HepG2 (cell line): ENCODE measurements around the gene MEAF6. TPM values are rescaled to one million over a fixed set of nuclear protein-coding genes. Genes with fewer than 3 reads are reported as not detected.

Experiments used
- CC2D1A ChIP-seq: sonication (generic); formaldehyde crosslinking; IDR thresholded peaks from 2 replicates; pipeline ENCODE4 v1.8.1; 2023; ENCODE audit warnings: mild to moderate bottlenecking, missing genetic modification reagents
- FLYWCH1 ChIP-seq: sonication (generic); formaldehyde crosslinking; IDR thresholded peaks from 2 replicates; pipeline ENCODE4 v1.8.1; 2023; ENCODE audit warnings: mild to moderate bottlenecking, missing genetic modification reagents
- HMG20A ChIP-seq: IDR thresholded peaks from 2 replicates; pipeline ENCODE4 v1.6.1; 2016; ENCODE audit warnings: borderline replicate concordance
- KLF15 ChIP-seq: sonication (generic); formaldehyde crosslinking; IDR thresholded peaks from 2 replicates; pipeline ENCODE4 v1.8.1; 2023; ENCODE audit warnings: borderline replicate concordance, mild to moderate bottlenecking, inconsistent platforms, missing genetic modification reagents, mixed read lengths
- SALL1 ChIP-seq: sonication (generic); formaldehyde crosslinking; IDR thresholded peaks from 2 replicates; pipeline ENCODE4 v1.8.0; 2022; ENCODE audit warnings: mild to moderate bottlenecking, missing genetic modification reagents
- STAT5B ChIP-seq: sonication (generic); formaldehyde crosslinking; IDR thresholded peaks from 2 replicates; pipeline ENCODE4 v1.4.0; 2020; ENCODE audit warnings: missing genetic modification reagents
- TEAD2 ChIP-seq: sonication (generic); formaldehyde crosslinking; IDR thresholded peaks from 2 replicates; pipeline ENCODE4 v1.9.0; 2021; ENCODE audit warnings: missing genetic modification reagents
- ZBTB38 ChIP-seq: sonication (generic); formaldehyde crosslinking; IDR thresholded peaks from 2 replicates; pipeline ENCODE4 v1.5.1; 2020; ENCODE audit warnings: mild to moderate bottlenecking, missing genetic modification reagents
- ZFP90 ChIP-seq: sonication (generic); formaldehyde crosslinking; IDR thresholded peaks from 2 replicates; pipeline ENCODE4 v1.8.0; 2022; ENCODE audit warnings: missing genetic modification reagents, mild to moderate bottlenecking, inconsistent platforms, borderline replicate concordance
- ZMAT3 ChIP-seq: sonication (generic); formaldehyde crosslinking; conservative IDR thresholded peaks from 2 replicates; pipeline ENCODE4 v1.7.0; 2021; ENCODE audit warnings: missing genetic modification reagents
- ZNF205 ChIP-seq: IDR thresholded peaks from 2 replicates; pipeline ENCODE4 v1.6.1; 2018; ENCODE audit warnings: missing biosample characterization, missing genetic modification reagents
- ZNF34 ChIP-seq: sonication (generic); formaldehyde crosslinking; IDR thresholded peaks from 2 replicates; pipeline ENCODE4 v1.4.0; 2020; ENCODE audit warnings: mild to moderate bottlenecking, missing genetic modification reagents, borderline replicate concordance
- ZNF362 ChIP-seq: sonication (generic); formaldehyde crosslinking; IDR thresholded peaks from 2 replicates; pipeline ENCODE4 v1.4.0; 2020; ENCODE audit warnings: missing genetic modification reagents, mild to moderate bottlenecking, borderline replicate concordance
- ZNF501 ChIP-seq: sonication (generic); formaldehyde crosslinking; IDR thresholded peaks from 2 replicates; pipeline ENCODE4 v1.5.1; 2020; ENCODE audit warnings: mild to moderate bottlenecking, moderate library complexity, missing genetic modification reagents
- ZNF607 ChIP-seq: sonication (generic); formaldehyde crosslinking; IDR thresholded peaks from 2 replicates; pipeline ENCODE4 v1.5.1; 2020; ENCODE audit warnings: missing genetic modification reagents, mild to moderate bottlenecking, borderline replicate concordance
- polyA plus RNA-seq, 8 experiments: library from polyadenylated mRNA; depleted of rRNA in 3 of 8; stranded (reverse) in 7 of 8; unstranded in 1 of 8; fragments of >200 nt; fragmentation: Illumina TruSeq in 4 of 8; extraction: Trizol in 4 of 8; gene quantifications; 2 replicates each; pipeline versions ENCODE4 v1.2.1 to v1.2.3, GENCODE V29; 2011 to 2016; ENCODE audit warnings: low read depth in 4 of 8, missing spikeins in 1 of 8, mixed read lengths in 1 of 8; ENCODE audit not compliant: insufficient read depth in 1 of 8
- total RNA-seq, 5 experiments: library from RNA; depleted of rRNA; stranded (reverse); fragments of >200 nt; fragmentation: Illumina TruSeq; extraction: Trizol; gene quantifications; 2 replicates each; pipeline ENCODE4 v1.2.3, GENCODE V29; 2016; ENCODE audit warnings: low read depth in 1 of 5
- TF ChIP-seq, protein P1 (sequence below): sonication (generic); formaldehyde crosslinking; IDR thresholded peaks from 2 replicates; pipeline ENCODE4 v1.5.1; 2020; ENCODE audit warnings: missing genetic modification reagents, mild to moderate bottlenecking, borderline replicate concordance
- TF ChIP-seq, protein P2 (sequence below): sonication (generic); formaldehyde crosslinking; IDR thresholded peaks from 2 replicates; pipeline ENCODE4 v1.4.0; 2020; ENCODE audit warnings: missing genetic modification reagents, borderline replicate concordance

The MEAF6 gene
- total and polyA plus RNA-seq, 2 of the 13 experiments (the other 11 are each of a cell fraction or from before 2014, with no cell fraction given), result 29.5 to 45.6 TPM

GRCh38 chr1:37515185-37516034, 844 bp upstream of the MEAF6 start (continued):
- TF ChIP-seq, protein P1, sequence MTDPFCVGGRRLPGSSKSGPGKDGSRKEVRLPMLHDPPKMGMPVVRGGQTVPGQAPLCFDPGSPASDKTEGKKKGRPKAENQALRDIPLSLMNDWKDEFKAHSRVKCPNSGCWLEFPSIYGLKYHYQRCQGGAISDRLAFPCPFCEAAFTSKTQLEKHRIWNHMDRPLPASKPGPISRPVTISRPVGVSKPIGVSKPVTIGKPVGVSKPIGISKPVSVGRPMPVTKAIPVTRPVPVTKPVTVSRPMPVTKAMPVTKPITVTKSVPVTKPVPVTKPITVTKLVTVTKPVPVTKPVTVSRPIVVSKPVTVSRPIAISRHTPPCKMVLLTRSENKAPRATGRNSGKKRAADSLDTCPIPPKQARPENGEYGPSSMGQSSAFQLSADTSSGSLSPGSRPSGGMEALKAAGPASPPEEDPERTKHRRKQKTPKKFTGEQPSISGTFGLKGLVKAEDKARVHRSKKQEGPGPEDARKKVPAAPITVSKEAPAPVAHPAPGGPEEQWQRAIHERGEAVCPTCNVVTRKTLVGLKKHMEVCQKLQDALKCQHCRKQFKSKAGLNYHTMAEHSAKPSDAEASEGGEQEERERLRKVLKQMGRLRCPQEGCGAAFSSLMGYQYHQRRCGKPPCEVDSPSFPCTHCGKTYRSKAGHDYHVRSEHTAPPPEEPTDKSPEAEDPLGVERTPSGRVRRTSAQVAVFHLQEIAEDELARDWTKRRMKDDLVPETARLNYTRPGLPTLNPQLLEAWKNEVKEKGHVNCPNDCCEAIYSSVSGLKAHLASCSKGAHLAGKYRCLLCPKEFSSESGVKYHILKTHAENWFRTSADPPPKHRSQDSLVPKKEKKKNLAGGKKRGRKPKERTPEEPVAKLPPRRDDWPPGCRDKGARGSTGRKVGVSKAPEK, result no peak
- TF ChIP-seq ZNF362 (CRISPR knock-in tag) (0 out of 2 replicates have a peak, but pooled peaks have one; percentile 4), ZFP90 (CRISPR knock-in tag) (no peak), CC2D1A (CRISPR knock-in tag) (no peak), FLYWCH1 (CRISPR knock-in tag) (no peak), KLF15 (CRISPR knock-in tag) (no peak), ZBTB38 (peak; percentile 81), ZNF607 (no peak), ZNF205 (CRISPR knock-in tag) (no peak), TEAD2 (CRISPR knock-in tag) (no peak), ZNF501 (0 out of 2 replicates have a peak, but pooled peaks have one; percentile 1), ZNF34 (CRISPR knock-in tag) (no peak), ZMAT3 (CRISPR knock-in tag) (0 out of 2 replicates have a peak, but pooled peaks have one; percentile 7), STAT5B (CRISPR knock-in tag) (no peak), SALL1 (CRISPR knock-in tag) (no peak), HMG20A (CRISPR knock-in tag) (no peak)
- TF ChIP-seq, protein P2, sequence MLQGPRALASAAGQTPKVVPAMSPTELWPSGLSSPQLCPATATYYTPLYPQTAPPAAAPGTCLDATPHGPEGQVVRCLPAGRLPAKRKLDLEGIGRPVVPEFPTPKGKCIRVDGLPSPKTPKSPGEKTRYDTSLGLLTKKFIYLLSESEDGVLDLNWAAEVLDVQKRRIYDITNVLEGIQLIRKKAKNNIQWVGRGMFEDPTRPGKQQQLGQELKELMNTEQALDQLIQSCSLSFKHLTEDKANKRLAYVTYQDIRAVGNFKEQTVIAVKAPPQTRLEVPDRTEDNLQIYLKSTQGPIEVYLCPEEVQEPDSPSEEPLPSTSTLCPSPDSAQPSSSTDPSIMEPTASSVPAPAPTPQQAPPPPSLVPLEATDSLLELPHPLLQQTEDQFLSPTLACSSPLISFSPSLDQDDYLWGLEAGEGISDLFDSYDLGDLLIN (CRISPR knock-in tag), result no peak
